Caki2 (cell line): ENCODE data around the gene MAST3. TPM values are rescaled to one million over a fixed set of nuclear protein-coding genes. Genes with fewer than 3 reads are reported as not detected.
A peak's percentile ranks its signal among the peaks of the same experiment; 100 is the strongest.
"Not testable (repeated sequence)": the region's sequence is repeated elsewhere in the genome, so short reads cannot be mapped to it uniquely, and the experiment has no call there.

Experiments used
- DNase-seq: peaks from one replicate; pipeline ENCODE4 v3.0.0-alpha.2; 2015; ENCODE audit warnings: low read depth
- in situ Hi-C: cut with HindIII; loops from 2 replicates; pipeline ENCODE4 v1.10.0; 2016; ENCODE audit warnings: low sequenced_read_pairs, low pct_unique_long_range_greater_than_20kb, mixed read lengths
- total RNA-seq: library from RNA; depleted of rRNA; stranded (reverse); fragments of >200 nt; shearing (Covaris generic); gene quantifications from 2 replicates; pipeline ENCODE4 v1.2.3, GENCODE V29; 2014; ENCODE audit warnings: low replicate concordance

The MAST3 gene
- total RNA-seq, 1 experiment from 2014 or later = 1.8 TPM

- DNase-seq = no peak
- in situ Hi-C loops = no loop called here
Measured at GRCh38 chr19:18083929-18084684, 13.5 kb upstream of the MAST3 start.

- in situ Hi-C loops = no loop called here
- no peak for DNase-seq
Measured at GRCh38 chr19:18085702-18086457, 11.7 kb upstream of the MAST3 start.

- in situ Hi-C loops = no loop called here
- DNase-seq = no peak
Measured at GRCh38 chr19:18086590-18087138, 10.9 kb upstream of the MAST3 start, which contains the start of gene IL12RB1. IL12RB1 (minus strand) TSS chr19:18086934; CDS start chr19:18086823, 111 bp downstream.

GRCh38 chr19:18089096-18089541 lies 8.5 kb upstream of the MAST3 start:
- in situ Hi-C loops = not testable (repeated sequence)

GRCh38 chr19:18089726-18090125 lies 7.9 kb upstream of the MAST3 start:
- DNase-seq = no peak
- in situ Hi-C loops = no loop called here

More at GRCh38 chr19:18089096-18089541, 8.5 kb upstream of the MAST3 start:
- DNase-seq = not testable (repeated sequence)

- in situ Hi-C loops = no loop called here
- no peak for DNase-seq
Measured at GRCh38 chr19:18090545-18091216, 6.9 kb upstream of the MAST3 start.

GRCh38 chr19:18091217-18091608 lies 6.4 kb upstream of the MAST3 start:
- no peak for DNase-seq
- in situ Hi-C loops = no loop called here

- peak; percentile 59 for DNase-seq
- in situ Hi-C loops = no loop called here
Measured at GRCh38 chr19:18093439-18094161, 4.0 kb upstream of the MAST3 start.

- DNase-seq = no peak
- in situ Hi-C loops = no loop called here
Measured at GRCh38 chr19:18096258-18096657, 1.3 kb upstream of the MAST3 start.

- in situ Hi-C loops = no loop called here
- no peak for DNase-seq
Measured at GRCh38 chr19:18097993-18098890, 664 bp downstream of the MAST3 start.

GRCh38 chr19:18098891-18099622 lies 1.5 kb downstream of the MAST3 start:
- in situ Hi-C loops = no loop called here
- DNase-seq = no peak

- in situ Hi-C loops = no loop called here
- DNase-seq = no peak
Measured at GRCh38 chr19:18099623-18099995, 2.0 kb downstream of the MAST3 start.

- peak; percentile 32 for DNase-seq
- in situ Hi-C loops = no loop called here
Measured at GRCh38 chr19:18100710-18101109, 3.1 kb downstream of the MAST3 start.

GRCh38 chr19:18101268-18101667 lies 3.7 kb downstream of the MAST3 start:
- in situ Hi-C loops = no loop called here
- no peak for DNase-seq

GRCh38 chr19:18102916-18103542 lies 5.5 kb downstream of the MAST3 start:
- in situ Hi-C loops = no loop called here
- DNase-seq = no peak

GRCh38 chr19:18104793-18105131 lies 7.2 kb downstream of the MAST3 start:
- in situ Hi-C loops = no loop called here
- no peak for DNase-seq
